GM12864 (cell line): ENCODE data around the gene ERVW-1.

ENCODE experiments used
- DNase-seq: peaks from one replicate; pipeline ENCODE4 v3.0.0-alpha.2; 2011; ENCODE audit warnings: low read depth
- H3K4me3 ChIP-seq: 2 replicates; pipeline ENCODE4 v1.5.1; 2011; ENCODE audit warnings: mild to moderate bottlenecking, low read depth, low read length, control low read depth
- CTCF ChIP-seq: IDR thresholded peaks from 2 replicates; pipeline ENCODE4 v1.5.1; 2011; ENCODE audit warnings: low read depth, mild to moderate bottlenecking, moderate library complexity, low read length, control low read depth, inconsistent platforms; ENCODE audit errors: missing control alignments

Gene ERVW-1

GRCh38 chr7:92423710-92424131 lies 54.0 kb downstream of the ERVW-1 start:
- no peak for DNase-seq

GRCh38 chr7:92422926-92423325 lies 54.8 kb downstream of the ERVW-1 start:
- H3K4me3 ChIP-seq: no peak overlapping the region
- no peak for TF ChIP-seq CTCF
- no peak for DNase-seq

More at GRCh38 chr7:92423710-92424131, 54.0 kb downstream of the ERVW-1 start:
- no peak for TF ChIP-seq CTCF
- H3K4me3 ChIP-seq: no peak overlapping the region

GRCh38 chr7:92421676-92422435 lies 55.9 kb downstream of the ERVW-1 start:
- DNase-seq: no peak
- H3K4me3 ChIP-seq: no peak overlapping the region
- TF ChIP-seq CTCF: no peak
